IMR-90 (cell line): ENCODE data around the gene CASP6. TPM values are rescaled to one million over a fixed set of nuclear protein-coding genes. Genes with fewer than 3 reads are reported as not detected.

Source experiments
- ATAC-seq: fragments of 200-7000 bp; cut with Tn5 transposase; 2 replicates; pipeline ENCODE4 v1.9.1; 2020; ENCODE audit warnings: low read depth, mild to moderate bottlenecking, moderate library complexity
- BruUV-seq: library from RNA; stranded (reverse); fragments of 400-500 nt; replicated peaks from 2 replicates; lab custom pipeline; 2021; lab: Mats Ljungman, UMichigan
- CTCF ChIA-PET: fragments of 300-600 bp; formaldehyde crosslinking; extraction: SDS; loops from one replicate; lab custom pipeline; 2021; ENCODE audit warnings: antibody characterized with exemption; lab: Yijun Ruan, JAX
- POLR2A ChIA-PET: fragments of 300-600 bp; sonication (Branson Sonifier 250); formaldehyde crosslinking; loops from one replicate; lab custom pipeline; 2022; ENCODE audit warnings: antibody characterized with exemption; ENCODE audit not compliant: unreplicated experiment; lab: Charles Lee
- DNase-seq: peaks from one replicate; pipeline ENCODE4 v3.0.0; 2013
- H2AFZ ChIP-seq: replicated peaks from 2 replicates; pipeline ENCODE3; 2013; ENCODE audit warnings: low read length, mild to moderate bottlenecking; ENCODE audit not compliant: poor library complexity
- H2AK5ac ChIP-seq: 2 replicates; pipeline ENCODE4 v1.6.1; 2013; ENCODE audit warnings: low read depth, low read length, inconsistent platforms
- H2AK9ac ChIP-seq: replicated peaks from 2 replicates; pipeline ENCODE3; 2013; ENCODE audit warnings: mild to moderate bottlenecking, low read depth, low read length, moderate library complexity; ENCODE audit not compliant: poor library complexity
- H2BK120ac ChIP-seq: 2 replicates; pipeline ENCODE4 v1.6.1; 2013; ENCODE audit warnings: low read depth, low read length, inconsistent platforms
- H2BK15ac ChIP-seq: 3 replicates; pipeline ENCODE4 v1.6.1; 2013; ENCODE audit warnings: low read depth, low read length, inconsistent platforms
- H2BK20ac ChIP-seq: 2 replicates; pipeline ENCODE4 v1.6.1; 2013; ENCODE audit warnings: low read depth, mild to moderate bottlenecking, inconsistent platforms, low read length, moderate library complexity
- H2BK5ac ChIP-seq: 2 replicates; pipeline ENCODE4 v1.6.1; 2013; ENCODE audit warnings: mild to moderate bottlenecking, low read depth, low read length, inconsistent platforms; ENCODE audit not compliant: poor library complexity, severe bottlenecking
- H3K14ac ChIP-seq: replicated peaks from 2 replicates; pipeline ENCODE4 v1.6.1; 2013; ENCODE audit warnings: low read depth, low read length, inconsistent platforms
- H3K18ac ChIP-seq: 2 replicates; pipeline ENCODE4 v1.6.1; 2013; ENCODE audit warnings: low read depth, low read length, control low read depth
- H3K23ac ChIP-seq: 2 replicates; pipeline ENCODE4 v1.6.1; 2013; ENCODE audit warnings: low read depth, low read length, inconsistent platforms
- H3K27ac ChIP-seq: 2 replicates; pipeline ENCODE4 v1.5.1; 2013; ENCODE audit warnings: mild to moderate bottlenecking, control low read depth, low read length; ENCODE audit not compliant: insufficient read depth
- H3K27me3 ChIP-seq: 2 replicates; pipeline ENCODE4 v1.6.1; 2013; ENCODE audit warnings: low read length; ENCODE audit not compliant: control insufficient read depth, insufficient read depth
- H3K36me3 ChIP-seq: 2 replicates; pipeline ENCODE4 v1.6.1; 2013; ENCODE audit warnings: low read length, mixed read lengths; ENCODE audit not compliant: control insufficient read depth, insufficient read depth
- H3K4ac ChIP-seq: 2 replicates; pipeline ENCODE4 v1.6.1; 2013; ENCODE audit warnings: low read depth, low read length, inconsistent platforms
- H3K4me1 ChIP-seq: 2 replicates; pipeline ENCODE4 v1.6.1; 2013; ENCODE audit warnings: low read length, mixed read lengths; ENCODE audit not compliant: control insufficient read depth, insufficient read depth
- H3K4me2 ChIP-seq: 2 replicates; pipeline ENCODE4 v1.6.1; 2013; ENCODE audit warnings: low read depth, mild to moderate bottlenecking, control low read depth, low read length, moderate library complexity
- H3K4me3 ChIP-seq: 2 replicates; pipeline ENCODE4 v1.5.1; 2013; ENCODE audit warnings: low read depth, mild to moderate bottlenecking, control low read depth, low read length, moderate library complexity; ENCODE audit not compliant: insufficient read depth
- H3K56ac ChIP-seq: 2 replicates; pipeline ENCODE4 v1.6.1; 2013; ENCODE audit warnings: low read length, inconsistent platforms; ENCODE audit not compliant: insufficient read depth; ENCODE audit errors: extremely low read depth
- H3K79me1 ChIP-seq, 2 experiments: 2 replicates each; pipeline ENCODE4 v1.6.1; 2013; ENCODE audit warnings: low read length in 2 of 2, inconsistent platforms in 1 of 2, low read depth in 1 of 2
- H3K9ac ChIP-seq: 2 replicates; pipeline ENCODE4 v1.6.1; 2013; ENCODE audit warnings: low read depth, low read length, control low read depth
- H3K9me1 ChIP-seq: 2 replicates; pipeline ENCODE4 v1.6.1; 2013; ENCODE audit warnings: low read length, inconsistent platforms; ENCODE audit not compliant: insufficient read depth
- H3K9me3 ChIP-seq: 2 replicates; pipeline ENCODE4 v1.6.1; 2013; ENCODE audit warnings: low read length; ENCODE audit not compliant: control insufficient read depth, insufficient read depth
- H4K20me1 ChIP-seq: 2 replicates; pipeline ENCODE4 v1.6.1; 2013; ENCODE audit warnings: low read length, inconsistent platforms; ENCODE audit not compliant: insufficient read depth
- H4K5ac ChIP-seq: 2 replicates; pipeline ENCODE4 v1.6.1; 2013; ENCODE audit warnings: mild to moderate bottlenecking, low read depth, low read length, control low read depth
- H4K8ac ChIP-seq, 2 experiments: 2 replicates each; pipeline ENCODE4 v1.6.1; 2013; ENCODE audit warnings: low read depth in 2 of 2, low read length in 2 of 2, control low read depth in 1 of 2, inconsistent platforms in 1 of 2
- H4K91ac ChIP-seq: 2 replicates; pipeline ENCODE4 v1.6.1; 2013; ENCODE audit warnings: low read depth, low read length, inconsistent platforms; ENCODE audit not compliant: insufficient read depth
- BHLHE40 ChIP-seq: fragments of 150-350 bp; IDR thresholded peaks from 2 replicates; pipeline ENCODE4 v1.6.1; 2016; ENCODE audit warnings: mild to moderate bottlenecking, low read depth, low read length
- CEBPB ChIP-seq: IDR thresholded peaks from 2 replicates; pipeline ENCODE4 v1.6.1; 2012; ENCODE audit warnings: low read depth, low read length, improper control_type of control experiment
- CHD1 ChIP-seq: IDR thresholded peaks from 2 replicates; pipeline ENCODE4 v1.6.1; 2012; ENCODE audit warnings: low read depth, low read length, improper control_type of control experiment
- CTCF ChIP-seq: conservative IDR thresholded peaks from 2 replicates; pipeline ENCODE4 v1.5.1; 2012; ENCODE audit warnings: mild to moderate bottlenecking, low read depth, low read length, improper control_type of control experiment
- ELK1 ChIP-seq: fragments of 150-350 bp; IDR thresholded peaks from 2 replicates; pipeline ENCODE4 v1.6.1; 2016; ENCODE audit warnings: low read depth, mild to moderate bottlenecking, low read length, moderate library complexity, borderline replicate concordance
- FOS ChIP-seq: fragments of 150-350 bp; IDR thresholded peaks from 2 replicates; pipeline ENCODE4 v1.6.1; 2016; ENCODE audit warnings: low read depth, low read length
- MAFK ChIP-seq: IDR thresholded peaks from 2 replicates; pipeline ENCODE4 v1.6.1; 2012; ENCODE audit warnings: low read depth, low read length, improper control_type of control experiment
- MAZ ChIP-seq: IDR thresholded peaks from 2 replicates; pipeline ENCODE4 v1.6.1; 2012; ENCODE audit warnings: low read depth, mild to moderate bottlenecking, low read length, improper control_type of control experiment, moderate library complexity, borderline replicate concordance
- MXI1 ChIP-seq: IDR thresholded peaks from 2 replicates; pipeline ENCODE4 v1.6.1; 2012; ENCODE audit warnings: low read depth, mild to moderate bottlenecking, low read length, moderate library complexity, borderline replicate concordance
- NFE2L2 ChIP-seq: fragments of 150-350 bp; IDR thresholded peaks from 2 replicates; pipeline ENCODE4 v1.6.1; 2016; ENCODE audit warnings: low read depth, mild to moderate bottlenecking, low read length
- POLR2A ChIP-seq: IDR thresholded peaks from 2 replicates; pipeline ENCODE4 v1.6.1; 2012; ENCODE audit warnings: mild to moderate bottlenecking, low read depth, low read length
- RAD21 ChIP-seq: IDR thresholded peaks from 2 replicates; pipeline ENCODE4 v1.6.1; 2012; ENCODE audit warnings: low read length, improper control_type of control experiment
- RCOR1 ChIP-seq: IDR thresholded peaks from 2 replicates; pipeline ENCODE4 v1.6.1; 2012; ENCODE audit warnings: mild to moderate bottlenecking, low read length, improper control_type of control experiment; ENCODE audit not compliant: insufficient replicate concordance
- RFX5 ChIP-seq: IDR thresholded peaks from 2 replicates; pipeline ENCODE4 v1.8.0; 2012; ENCODE audit warnings: low read depth, mild to moderate bottlenecking, low read length, moderate library complexity
- SMC3 ChIP-seq: fragments of 150-350 bp; IDR thresholded peaks from 2 replicates; pipeline ENCODE4 v1.6.1; 2016; ENCODE audit warnings: low read depth, mild to moderate bottlenecking, antibody characterized with exemption, low read length, moderate library complexity
- USF2 ChIP-seq: fragments of 150-350 bp; IDR thresholded peaks from 2 replicates; pipeline ENCODE4 v1.6.1; 2017; ENCODE audit warnings: mild to moderate bottlenecking, antibody characterized with exemption, low read length, low read depth
- dilution Hi-C: fragments of 300-500 bp; cut with HindIII; formaldehyde crosslinking; loops from one replicate; pipeline ENCODE4 v1.14.3; 2018; ENCODE audit warnings: low sequenced_read_pairs; ENCODE audit not compliant: unreplicated experiment
- in situ Hi-C: fragments of 300-500 bp; cut with MboI; formaldehyde crosslinking; loops from 3 replicates; pipeline ENCODE4 v1.14.3; 2019; ENCODE audit warnings: low sequenced_read_pairs, inconsistent platforms, mixed read lengths
- intact Hi-C: fragments of 100-400 bp; cut with micrococcal nuclease; formaldehyde crosslinking; loops from 2 replicates; pipeline ENCODE4 v1.10.0; 2022
- polyA plus RNA-seq, 3 experiments: library from polyadenylated mRNA; depleted of rRNA; stranded (reverse); fragments of >200 nt; gene quantifications; 2 replicates each; pipeline ENCODE4 v1.2.3, GENCODE V29; 2012; ENCODE audit warnings: low replicate concordance in 1 of 3
- total RNA-seq: library from RNA; depleted of rRNA; stranded (reverse); fragments of >200 nt; gene quantifications from 2 replicates; pipeline ENCODE4 v1.2.3, GENCODE V29; 2012

CASP6 gene
- total and polyA plus RNA-seq, 2 of the 4 experiments (the other 2 are of a cell fraction) = 25.0 to 44.1 TPM

GRCh38 chr4:109671350-109671749, 31.9 kb downstream of the CASP6 start:
- no peak overlapping the region for H4K8ac ChIP-seq
- no peak overlapping the region for H2AK9ac ChIP-seq
- no peaks in the 10 kb centered on the region for H3K9me3 ChIP-seq
- ChIA-PET CTCF (no interaction called here), POLR2A (no interaction called here)
- BruUV-seq = no TSS peak
- DNase-seq = no peak
- no peaks in the 10 kb centered on the region for H3K79me1 ChIP-seq
- H3K9ac ChIP-seq = no peak overlapping the region
- no peak overlapping the region for H3K18ac ChIP-seq
- no peak overlapping the region for H2BK5ac ChIP-seq
- in situ Hi-C loops (no loop called here), intact Hi-C loops (no loop called here), dilution Hi-C loops (no loop called here)
- no peaks in the 10 kb centered on the region for H4K20me1 ChIP-seq
- no peak overlapping the region for H3K56ac ChIP-seq
- no peak overlapping the region for H3K4ac ChIP-seq
- no peaks in the 10 kb centered on the region for H3K4me1 ChIP-seq
- H2AK5ac ChIP-seq = no peak overlapping the region
- H3K23ac ChIP-seq = no peak overlapping the region
- H3K4me3 ChIP-seq = no peak overlapping the region
- no peak overlapping the region for H3K4me2 ChIP-seq
- no peak overlapping the region for H3K27ac ChIP-seq
- H2BK20ac ChIP-seq = no peak overlapping the region
- no peak overlapping the region for H4K91ac ChIP-seq
- H3K27me3 ChIP-seq = no peaks in the 10 kb centered on the region
- H2BK15ac ChIP-seq = no peak overlapping the region
- ATAC-seq = no peak
- no peak overlapping the region for H2AFZ ChIP-seq
- H2BK120ac ChIP-seq = no peak overlapping the region
- TF ChIP-seq ELK1 (no peak), RCOR1 (no peak), SMC3 (no peak), RFX5 (no peak), FOS (no peak), NFE2L2 (no peak), MAFK (no peak), MXI1 (no peak), CTCF (no peak), CEBPB (no peak), BHLHE40 (no peak), CHD1 (no peak), POLR2A (no peak), MAZ (no peak), USF2 (no peak), RAD21 (no peak)
- no peaks in the 10 kb centered on the region for H3K36me3 ChIP-seq
- no peak overlapping the region for H3K14ac ChIP-seq
- no peak overlapping the region for H4K5ac ChIP-seq
- H3K9me1 ChIP-seq = no peaks in the 10 kb centered on the region
